Activated naive CD4-positive, alpha-beta T cell treated with anti-CD3 and anti-CD28 coated beads, Interleukin-2, amount 50 U/mL, for 24 hours (primary cell): ENCODE data around the gene ADAMTSL2.

Source experiments
- H3K27ac Mint-ChIP-seq: one replicate; pipeline ENCODE4 v1.8.0; 2021; ENCODE audit warnings: mild to moderate bottlenecking, mixed read lengths
- H3K27me3 Mint-ChIP-seq: one replicate; pipeline ENCODE4 v1.8.0; 2021; ENCODE audit warnings: mixed read lengths
- H3K36me3 Mint-ChIP-seq: one replicate; pipeline ENCODE4 v1.8.0; 2021; ENCODE audit warnings: mixed read lengths
- H3K4me1 Mint-ChIP-seq: one replicate; pipeline ENCODE4 v1.8.0; 2021; ENCODE audit warnings: mixed read lengths
- H3K4me3 Mint-ChIP-seq: one replicate; pipeline ENCODE4 v1.8.0; 2021; ENCODE audit warnings: mild to moderate bottlenecking, mixed read lengths
- H3K9me3 Mint-ChIP-seq: one replicate; pipeline ENCODE4 v1.8.0; 2021; ENCODE audit warnings: mixed read lengths

Gene ADAMTSL2

DNA sequence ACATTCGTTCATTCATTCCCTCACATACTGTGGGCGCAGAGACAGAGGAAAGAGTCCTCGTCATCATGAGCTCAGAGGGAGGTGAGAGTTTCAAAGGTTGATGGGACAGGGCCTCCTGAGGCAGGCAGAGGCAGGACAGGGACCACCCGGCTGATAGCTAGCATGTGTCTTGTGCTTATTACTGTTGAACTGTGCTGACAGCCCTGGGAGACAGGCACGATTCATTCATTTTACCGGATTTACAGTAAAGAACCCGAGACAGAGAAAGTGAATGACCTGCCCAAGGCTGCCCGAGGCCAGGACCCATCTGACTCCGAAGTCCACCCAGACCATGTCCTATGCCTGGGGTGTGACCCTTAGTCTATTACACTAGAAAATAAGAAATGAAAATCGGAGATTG, 79.6 kb downstream of the ADAMTSL2 start:
- no peaks in the 10 kb centered on the region for H3K9me3 Mint-ChIP-seq
- H3K27me3 Mint-ChIP-seq: peaks cover 20% of the 10 kb centered on the region
- no peaks in the 10 kb centered on the region for H3K36me3 Mint-ChIP-seq

DNA sequence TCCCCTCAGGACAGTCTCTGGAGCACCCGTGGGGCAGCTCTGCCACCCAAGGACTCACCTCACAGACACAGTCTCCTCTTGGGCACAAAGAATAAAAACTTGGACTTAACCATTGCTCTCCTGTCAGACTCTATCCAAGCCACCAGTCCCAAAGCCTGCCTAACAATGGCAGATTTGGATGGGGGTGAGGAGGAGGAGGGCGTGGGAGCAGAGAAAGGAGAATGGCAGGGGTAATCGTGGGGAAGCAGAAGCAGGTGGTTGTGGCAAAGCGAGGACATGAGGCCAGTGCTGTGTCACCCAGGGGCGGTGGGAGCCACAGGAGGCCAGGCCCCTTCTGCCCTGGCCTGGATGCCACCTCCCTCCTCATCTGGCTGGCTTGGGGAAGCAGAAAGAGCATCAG, 80.2 kb downstream of the ADAMTSL2 start:
- Mint-ChIP-seq H3K4me1 (peaks cover 11% of the 10 kb centered on the region), H3K27ac (peak overlapping the region; percentile 8), H3K4me3 (no peak overlapping the region), H3K27me3 (peaks cover 18% of the 10 kb centered on the region), H3K36me3 (no peaks in the 10 kb centered on the region), H3K9me3 (no peaks in the 10 kb centered on the region)

More for the DNA sequence above, 79.6 kb downstream of the ADAMTSL2 start:
- H3K4me1 Mint-ChIP-seq: peaks cover 5% of the 10 kb centered on the region
- no peak overlapping the region for H3K4me3 Mint-ChIP-seq
- no peak overlapping the region for H3K27ac Mint-ChIP-seq

DNA sequence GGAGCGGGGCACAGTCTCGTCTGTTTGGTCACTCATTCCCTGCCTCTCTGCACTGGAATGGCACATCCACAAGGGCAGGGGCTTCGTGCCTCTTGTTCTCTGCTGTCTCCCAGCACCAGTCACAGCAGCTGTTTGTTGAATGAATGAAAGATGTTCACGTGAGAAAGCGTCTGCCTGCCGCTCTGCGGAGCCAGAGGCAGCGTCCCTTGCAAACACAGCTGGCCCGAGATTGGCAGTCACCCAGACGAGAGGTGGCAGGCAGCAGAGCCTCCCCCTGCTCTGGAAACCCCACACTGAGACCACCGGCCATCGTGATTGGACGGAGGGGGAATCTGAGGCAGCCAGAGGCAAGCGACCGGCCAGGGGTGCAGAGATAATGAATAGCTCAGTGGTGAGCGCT, 80.7 kb downstream of the ADAMTSL2 start:
- H3K36me3 Mint-ChIP-seq: no peaks in the 10 kb centered on the region
- no peak overlapping the region for H3K27ac Mint-ChIP-seq
- H3K9me3 Mint-ChIP-seq: no peaks in the 10 kb centered on the region
- H3K4me3 Mint-ChIP-seq: no peak overlapping the region
- H3K4me1 Mint-ChIP-seq: peaks cover 16% of the 10 kb centered on the region
- H3K27me3 Mint-ChIP-seq: peaks cover 14% of the 10 kb centered on the region

DNA sequence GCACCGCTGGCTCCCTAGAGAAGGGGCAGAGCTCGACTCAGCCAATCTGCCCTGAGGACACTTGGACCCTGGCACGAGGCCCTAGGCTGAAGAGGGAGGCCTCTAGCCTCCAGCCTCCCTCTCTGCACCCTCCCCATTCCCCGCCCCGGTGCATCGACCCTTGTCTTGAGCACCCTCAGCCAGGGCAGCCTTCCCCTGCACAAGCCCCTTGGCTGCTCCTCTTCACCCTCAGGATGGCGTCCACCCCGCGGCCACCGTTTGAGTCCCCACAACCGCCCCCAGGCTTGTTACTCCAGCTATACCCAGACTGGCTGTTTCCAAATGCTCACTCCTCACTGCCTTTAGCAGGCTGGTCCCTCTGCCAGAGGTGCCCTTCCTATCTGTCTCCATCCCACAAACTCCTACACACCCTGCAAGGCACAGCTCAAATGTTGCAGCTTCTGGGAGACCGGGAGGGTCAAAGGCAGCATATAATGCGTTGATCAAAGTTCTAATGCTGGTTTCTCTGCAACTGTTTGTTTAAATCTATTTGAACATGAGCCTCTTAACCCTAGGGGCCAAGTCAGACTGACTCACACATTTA, 81.2 kb downstream of the ADAMTSL2 start:
- Mint-ChIP-seq H3K27me3 (peaks cover 9% of the 10 kb centered on the region), H3K27ac (no peak overlapping the region), H3K9me3 (no peaks in the 10 kb centered on the region), H3K36me3 (no peaks in the 10 kb centered on the region), H3K4me3 (no peak overlapping the region), H3K4me1 (peaks cover 20% of the 10 kb centered on the region)

DNA sequence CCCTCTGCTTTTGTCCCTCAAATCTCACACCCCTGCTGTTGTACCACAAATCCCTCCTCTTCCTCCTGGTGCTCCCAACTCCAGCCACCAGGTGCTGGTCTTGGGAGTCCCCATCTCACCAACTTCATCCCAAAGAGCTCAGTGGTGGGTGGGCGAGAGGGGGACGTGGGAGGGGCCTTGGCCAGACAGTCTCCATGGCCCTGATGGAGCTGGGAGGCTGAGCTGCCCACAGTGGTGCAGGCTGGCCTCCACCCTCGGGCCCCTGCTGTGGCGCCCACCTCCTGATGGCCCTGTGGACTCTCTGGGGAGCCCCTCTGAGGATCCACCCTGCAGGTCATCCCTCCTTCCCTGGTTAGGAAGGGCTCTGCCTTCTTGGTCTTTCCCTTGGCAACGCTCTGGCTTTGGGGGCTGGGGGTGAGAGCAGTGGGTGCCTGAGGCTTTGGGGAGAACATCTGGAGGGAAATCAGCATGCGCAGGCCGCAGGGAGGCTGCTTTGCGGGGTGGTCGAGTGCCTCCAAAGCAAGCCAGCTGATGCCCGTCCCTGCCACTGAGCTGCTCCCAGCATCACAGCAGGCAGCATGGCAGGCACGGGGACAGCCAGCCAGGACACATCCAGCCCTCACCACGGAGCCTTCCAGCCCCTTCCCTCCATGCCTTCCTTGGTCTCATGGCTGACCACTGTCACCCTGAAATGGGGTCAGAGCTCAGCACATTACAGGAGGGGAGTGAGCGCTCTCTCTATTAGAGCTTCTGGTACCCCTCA, 82.3 kb downstream of the ADAMTSL2 start:
- no peaks in the 10 kb centered on the region for H3K9me3 Mint-ChIP-seq
- no peak overlapping the region for H3K4me3 Mint-ChIP-seq
- peaks cover 1% of the 10 kb centered on the region for H3K27me3 Mint-ChIP-seq
- no peaks in the 10 kb centered on the region for H3K36me3 Mint-ChIP-seq
- H3K27ac Mint-ChIP-seq: no peak overlapping the region
- H3K4me1 Mint-ChIP-seq: peaks cover 30% of the 10 kb centered on the region

DNA sequence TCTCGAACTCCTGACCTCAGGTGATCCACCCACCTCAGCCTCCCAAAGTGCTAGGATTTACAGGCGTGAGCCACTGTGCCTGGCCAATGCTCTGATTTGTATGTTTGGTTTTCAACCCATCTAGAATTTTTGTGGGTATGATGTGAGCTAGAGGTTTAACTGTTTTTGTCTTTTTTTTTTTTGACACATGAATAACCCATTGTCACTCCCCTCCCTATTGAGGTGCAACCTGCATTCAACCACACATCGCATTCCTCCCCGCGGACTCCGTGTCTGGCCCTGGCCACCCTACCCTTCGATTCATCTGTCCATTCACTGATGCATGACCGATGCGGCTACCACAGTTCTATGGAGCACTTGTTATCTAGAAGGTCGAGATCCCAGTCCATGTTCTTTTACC, 84.2 kb downstream of the ADAMTSL2 start:
- peaks cover 43% of the 10 kb centered on the region for H3K4me1 Mint-ChIP-seq
- H3K27ac Mint-ChIP-seq: no peak overlapping the region
- no peaks in the 10 kb centered on the region for H3K36me3 Mint-ChIP-seq
- H3K4me3 Mint-ChIP-seq: no peak overlapping the region
- H3K27me3 Mint-ChIP-seq: no peaks in the 10 kb centered on the region
- no peaks in the 10 kb centered on the region for H3K9me3 Mint-ChIP-seq

DNA sequence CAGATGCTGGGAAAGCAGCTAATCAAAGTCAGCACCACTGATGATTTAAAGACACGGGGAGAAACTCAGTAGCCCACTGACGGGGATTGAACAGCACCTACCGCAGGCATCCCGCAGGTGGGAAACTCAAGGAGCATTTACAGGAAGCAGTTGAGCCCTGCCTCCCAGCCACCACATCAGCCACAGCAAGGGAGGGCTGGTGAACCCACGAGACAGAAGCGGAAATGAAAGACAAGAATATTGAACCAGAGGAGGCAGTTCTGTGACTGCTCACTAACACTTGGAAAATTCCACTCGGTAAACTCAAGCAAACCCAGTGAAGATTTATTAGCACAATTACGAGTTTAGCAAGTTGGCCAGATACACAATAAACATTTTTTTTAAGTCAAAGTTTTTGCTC, 85.3 kb downstream of the ADAMTSL2 start:
- peak overlapping the region; percentile 36 for H3K27ac Mint-ChIP-seq
- H3K36me3 Mint-ChIP-seq: no peaks in the 10 kb centered on the region
- peak overlapping the region; percentile 77 for H3K4me3 Mint-ChIP-seq
- H3K9me3 Mint-ChIP-seq: no peaks in the 10 kb centered on the region
- H3K4me1 Mint-ChIP-seq: peaks cover 43% of the 10 kb centered on the region
- H3K27me3 Mint-ChIP-seq: no peaks in the 10 kb centered on the region

DNA sequence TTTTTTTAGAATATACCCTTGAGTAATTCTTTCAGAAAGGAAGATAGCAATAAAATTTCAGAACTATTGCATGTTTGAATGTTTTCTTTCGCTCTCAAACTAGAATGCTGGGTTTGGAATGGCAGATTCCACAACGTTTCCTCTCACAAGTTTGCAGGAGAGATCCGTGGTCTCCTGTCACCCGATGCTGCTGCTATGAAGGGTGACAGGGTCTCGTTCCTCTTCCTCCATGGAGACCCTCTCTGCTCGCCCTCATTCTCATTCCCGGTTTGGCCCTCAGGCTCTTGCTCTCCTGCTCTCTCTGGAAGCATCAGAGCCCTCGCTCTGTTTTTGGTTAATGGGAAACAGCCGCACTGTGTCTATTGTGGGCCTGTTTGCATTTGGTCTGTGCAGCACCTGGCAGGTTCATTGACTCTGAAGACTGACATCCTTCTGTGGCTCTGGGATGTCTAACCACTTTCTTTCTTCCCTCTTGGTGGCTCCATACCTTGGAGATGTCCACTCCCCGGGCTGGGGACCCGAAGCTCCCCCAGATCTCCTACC, 87.3 kb downstream of the ADAMTSL2 start:
- Mint-ChIP-seq H3K9me3 (no peaks in the 10 kb centered on the region), H3K36me3 (peaks cover 2% of the 10 kb centered on the region), H3K4me3 (peak overlapping the region; percentile 57), H3K4me1 (peaks cover 43% of the 10 kb centered on the region), H3K27ac (peak overlapping the region; percentile 60), H3K27me3 (no peaks in the 10 kb centered on the region)

DNA sequence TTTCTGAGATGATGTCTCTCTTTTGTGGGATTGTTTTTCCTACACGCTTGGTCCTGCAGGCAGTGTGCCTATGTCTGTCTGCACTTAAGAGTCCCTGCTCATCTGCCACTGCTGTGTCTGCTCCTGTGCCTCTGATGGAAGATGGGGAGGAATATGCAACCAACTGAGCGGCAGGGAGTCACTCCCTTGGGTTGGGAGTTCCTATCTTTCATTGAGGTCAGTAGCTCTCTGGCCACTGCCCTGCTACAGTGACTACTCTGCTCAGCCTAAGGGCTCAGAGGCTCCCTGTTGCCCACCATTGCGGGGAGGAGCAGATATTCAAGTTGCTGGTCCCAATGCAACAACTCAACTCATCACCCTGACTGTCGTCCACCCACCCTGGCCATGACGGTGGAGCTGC, 88.1 kb downstream of the ADAMTSL2 start:
- no peaks in the 10 kb centered on the region for H3K9me3 Mint-ChIP-seq
- H3K4me3 Mint-ChIP-seq: no peak overlapping the region
- H3K4me1 Mint-ChIP-seq: peaks cover 43% of the 10 kb centered on the region
- H3K27ac Mint-ChIP-seq: no peak overlapping the region
- H3K27me3 Mint-ChIP-seq: no peaks in the 10 kb centered on the region
- H3K36me3 Mint-ChIP-seq: peaks cover 2% of the 10 kb centered on the region
